Osteoblast (primary cell): ENCODE results near the gene HCN2. TPM values are rescaled to one million over a fixed set of nuclear protein-coding genes. Genes with fewer than 3 reads are reported as not detected.

Experiments
- DNase-seq: peaks from one replicate; pipeline ENCODE4 v3.0.0; 2011; ENCODE audit warnings: low spot score, mixed read lengths; ENCODE audit not compliant: insufficient read length; ENCODE audit errors: missing footprints
- H2AFZ ChIP-seq: 2 replicates; pipeline ENCODE4 v1.6.0; 2011; ENCODE audit warnings: mild to moderate bottlenecking, low read length
- H3K27ac ChIP-seq: 2 replicates; pipeline ENCODE4 v1.5.1; 2011; ENCODE audit warnings: mild to moderate bottlenecking, low read depth, low read length, moderate library complexity
- H3K27me3 ChIP-seq: 2 replicates; pipeline ENCODE4 v1.6.0; 2012; ENCODE audit warnings: mild to moderate bottlenecking, control low read depth, inconsistent platforms, low read length, moderate library complexity; ENCODE audit not compliant: insufficient read depth
- H3K36me3 ChIP-seq: 2 replicates; pipeline ENCODE4 v1.5.1; 2011; ENCODE audit warnings: mild to moderate bottlenecking, low read length, control low read depth, moderate library complexity; ENCODE audit not compliant: insufficient read depth
- H3K4me1 ChIP-seq: 2 replicates; pipeline ENCODE4 v1.5.1; 2011; ENCODE audit warnings: mild to moderate bottlenecking, low read length, control low read depth, moderate library complexity; ENCODE audit not compliant: insufficient read depth
- H3K4me2 ChIP-seq: 2 replicates; pipeline ENCODE4 v1.6.0; 2011; ENCODE audit warnings: mild to moderate bottlenecking, low read length; ENCODE audit not compliant: insufficient read depth
- H3K4me3 ChIP-seq: fragments of 200-600 bp; sonication (generic); 3 replicates; pipeline ENCODE4 v1.5.1; 2012; ENCODE audit warnings: mild to moderate bottlenecking, low read length, inconsistent platforms; ENCODE audit not compliant: insufficient read depth
- H3K79me2 ChIP-seq: 2 replicates; pipeline ENCODE4 v1.6.0; 2012; ENCODE audit warnings: mild to moderate bottlenecking, low read length, control low read depth, inconsistent platforms; ENCODE audit not compliant: insufficient read depth
- H3K9me3 ChIP-seq: 2 replicates; pipeline ENCODE4 v1.5.1; 2011; ENCODE audit warnings: low read depth, low read length, control low read depth
- H4K20me1 ChIP-seq: 2 replicates; pipeline ENCODE4 v1.6.0; 2012; ENCODE audit warnings: mild to moderate bottlenecking, low read length, control low read depth; ENCODE audit not compliant: insufficient read depth
- CTCF ChIP-seq: IDR thresholded peaks from 2 replicates; pipeline ENCODE4 v1.5.1; 2011; ENCODE audit warnings: mild to moderate bottlenecking, low read depth, low read length, moderate library complexity; ENCODE audit errors: extremely low read depth
- total RNA-seq: library from RNA; depleted of rRNA; stranded (reverse); fragments of >200 nt; gene quantifications from 2 replicates; pipeline ENCODE4 v1.2.3, GENCODE V29; 2012

Gene HCN2
- total RNA-seq, 1 donor: 1.4 TPM

- peak overlapping the region; percentile 97 for H3K4me3 ChIP-seq
- peaks cover 26% of the 10 kb centered on the region for H4K20me1 ChIP-seq
- no peaks in the 10 kb centered on the region for H3K9me3 ChIP-seq
- peaks cover 34% of the 10 kb centered on the region for H3K4me1 ChIP-seq
- peak overlapping the region; percentile 96 for H2AFZ ChIP-seq
- peak overlapping the region; percentile 75 for H3K27ac ChIP-seq
- H3K4me2 ChIP-seq: peak overlapping the region; percentile 90
- peak; percentile 93 for DNase-seq
- TF ChIP-seq CTCF: no peak
- H3K36me3 ChIP-seq: no peaks in the 10 kb centered on the region
- H3K27me3 ChIP-seq: no peaks in the 10 kb centered on the region
- peaks cover 35% of the 10 kb centered on the region for H3K79me2 ChIP-seq
Observed at GRCh38 chr19:570937-571565, 18.6 kb upstream of the HCN2 start.

- Histone ChIP-seq H3K27ac (peak overlapping the region; percentile 75), H3K4me1 (peaks cover 39% of the 10 kb centered on the region), H3K79me2 (peaks cover 40% of the 10 kb centered on the region), H3K4me3 (peak overlapping the region; percentile 97), H3K36me3 (no peaks in the 10 kb centered on the region), H3K27me3 (no peaks in the 10 kb centered on the region), H4K20me1 (peaks cover 32% of the 10 kb centered on the region), H3K9me3 (no peaks in the 10 kb centered on the region), H2AFZ (peak overlapping the region; percentile 96), H3K4me2 (peak overlapping the region; percentile 90)
- DNase-seq: peak; percentile 96
- TF ChIP-seq CTCF: no peak
Observed at GRCh38 chr19:571566-571974, 18.1 kb upstream of the HCN2 start.

DNA sequence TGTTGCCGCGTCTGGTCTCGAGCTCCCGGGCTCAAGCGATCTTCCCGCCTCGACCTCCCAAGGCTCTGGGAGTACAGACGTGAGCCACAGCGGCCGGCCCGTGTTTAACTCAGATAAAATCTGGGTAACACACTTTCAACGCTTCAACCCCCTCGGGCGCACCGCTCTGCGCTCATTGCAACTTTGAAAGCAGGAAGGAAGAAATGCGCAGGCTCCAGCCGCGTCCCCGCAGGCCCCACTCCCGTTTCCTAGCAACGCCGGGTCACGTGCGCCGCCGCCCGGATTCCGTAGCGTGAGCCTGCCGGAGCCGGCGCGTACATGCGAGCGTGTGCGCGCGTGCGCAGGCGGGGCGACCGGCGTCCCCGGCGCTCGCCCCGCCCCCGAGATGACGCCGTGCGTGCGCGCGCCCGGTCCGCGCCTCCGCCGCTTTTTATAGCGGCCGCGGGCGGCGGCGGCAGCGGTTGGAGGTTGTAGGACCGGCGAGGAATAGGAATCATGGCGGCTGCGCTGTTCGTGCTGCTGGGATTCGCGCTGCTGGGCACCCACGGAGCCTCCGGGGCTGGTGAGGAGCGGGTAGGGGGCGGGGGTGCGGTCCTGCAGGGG is 17.4 kb upstream of the HCN2 start, which contains the start of gene BSG:
TSS of gene BSG (plus strand) at position 457 of the 603 bp plus-strand sequence. CDS start at position 496, 39 bp downstream.
- Histone ChIP-seq H3K4me2 (peak within 1 kb of the TSS; percentile 90), H3K27ac (peak within 1 kb of the TSS; percentile 77)

More for the DNA sequence above, 17.4 kb upstream of the HCN2 start, which contains the start of gene BSG:
- peaks cover 44% of the 10 kb centered on the region for H3K4me1 ChIP-seq
- H2AFZ ChIP-seq: peak within 1 kb of the TSS; percentile 96
- peak; percentile 100 for DNase-seq
- no peaks in the 10 kb centered on the region for H3K36me3 ChIP-seq
- peak within 1 kb of the TSS; percentile 97 for H3K4me3 ChIP-seq
- no peak for TF ChIP-seq CTCF
- no peaks in the 10 kb centered on the region for H3K9me3 ChIP-seq
- H3K27me3 ChIP-seq: no peaks in the 10 kb centered on the region
- H3K79me2 ChIP-seq: peaks cover 47% of the 10 kb centered on the region
- H4K20me1 ChIP-seq: peaks cover 38% of the 10 kb centered on the region
